AG09319 (cell line): ENCODE data around the gene CLOCK.

Source experiments
- DNase-seq: peaks from one replicate; pipeline ENCODE4 v3.0.0-alpha.2; 2010; ENCODE audit warnings: low read depth; ENCODE audit errors: extremely low read depth
- CTCF ChIP-seq: IDR thresholded peaks from 2 replicates; pipeline ENCODE4 v1.5.1; 2011; ENCODE audit warnings: low read depth, mild to moderate bottlenecking, inconsistent platforms, low read length, moderate library complexity

The CLOCK gene

GRCh38 chr4:55386073-55386472 lies 160.6 kb downstream of the CLOCK start:
- DNase-seq, result no peak
- TF ChIP-seq CTCF, result no peak

GRCh38 chr4:55385201-55385649 lies 161.5 kb downstream of the CLOCK start:
- TF ChIP-seq CTCF, result no peak

GRCh38 chr4:55382488-55383003 lies 164.2 kb downstream of the CLOCK start:
- no peak for TF ChIP-seq CTCF
- no peak for DNase-seq

More at GRCh38 chr4:55385201-55385649, 161.5 kb downstream of the CLOCK start:
- DNase-seq, result no peak

- no peak for TF ChIP-seq CTCF
- no peak for DNase-seq
Observed at GRCh38 chr4:55381502-55381901, 165.2 kb downstream of the CLOCK start.

- no peak for TF ChIP-seq CTCF
- no peak for DNase-seq
Observed at GRCh38 chr4:55380576-55380975, 166.1 kb downstream of the CLOCK start.

- DNase-seq, result peak; percentile 61
- TF ChIP-seq CTCF, result no peak
Observed at GRCh38 chr4:55378617-55379467, 167.9 kb downstream of the CLOCK start.
